Neuronal stem cell (in vitro differentiated cells): ENCODE data around the gene ZCCHC7.

Experiments used
- DNase-seq: peaks from one replicate; pipeline ENCODE4 v3.0.0-alpha.2; 2013; ENCODE audit warnings: low spot score
- H2AFZ ChIP-seq: one replicate; pipeline ENCODE4 v1.6.1; 2013; ENCODE audit warnings: mild to moderate bottlenecking, low read length, inconsistent platforms
- H2AK5ac ChIP-seq: 2 replicates; pipeline ENCODE4 v1.6.1; 2013; ENCODE audit warnings: low read depth, mild to moderate bottlenecking, inconsistent platforms, low read length, moderate library complexity, mixed read lengths
- H2BK120ac ChIP-seq: 2 replicates; pipeline ENCODE4 v1.6.1; 2013; ENCODE audit warnings: low read depth, mild to moderate bottlenecking, inconsistent platforms, low read length, moderate library complexity, mixed read lengths
- H2BK12ac ChIP-seq: one replicate; pipeline ENCODE4 v1.6.1; 2013; ENCODE audit warnings: low read length, inconsistent platforms
- H2BK15ac ChIP-seq: 2 replicates; pipeline ENCODE4 v1.6.1; 2013; ENCODE audit warnings: mild to moderate bottlenecking, low read length, inconsistent platforms, mixed read lengths
- H2BK5ac ChIP-seq: one replicate; pipeline ENCODE4 v1.6.1; 2013; ENCODE audit warnings: inconsistent platforms, mild to moderate bottlenecking, low read length, moderate library complexity
- H3K14ac ChIP-seq: one replicate; pipeline ENCODE4 v1.6.1; 2013; ENCODE audit warnings: low read length, inconsistent platforms
- H3K18ac ChIP-seq: 2 replicates; pipeline ENCODE4 v1.6.1; 2013; ENCODE audit warnings: low read length, inconsistent platforms
- H3K23ac ChIP-seq: 2 replicates; pipeline ENCODE4 v1.6.1; 2013; ENCODE audit warnings: low read depth, mild to moderate bottlenecking, mixed read lengths, low read length, inconsistent platforms; ENCODE audit not compliant: poor library complexity
- H3K27ac ChIP-seq: replicated peaks from 3 replicates; pipeline ENCODE4 v1.5.1; 2013; ENCODE audit warnings: low read length, inconsistent platforms
- H3K27me3 ChIP-seq, 3 experiments: 2 replicates each; pipeline ENCODE4 v1.6.1; 2013; ENCODE audit warnings: low read length in 3 of 3, mild to moderate bottlenecking in 2 of 3, inconsistent platforms in 1 of 3, low read depth in 1 of 3, mixed read lengths in 1 of 3, moderate library complexity in 1 of 3; ENCODE audit not compliant: control insufficient read depth in 3 of 3, insufficient read depth in 3 of 3
- H3K36me3 ChIP-seq, 2 donors: replicated peaks in 1 of 2; 2 replicates each; pipeline ENCODE4 v1.6.1; 2013; ENCODE audit warnings: low read length in 2 of 2; ENCODE audit not compliant: control insufficient read depth in 2 of 2, insufficient read depth in 2 of 2
- H3K4ac ChIP-seq: 2 replicates; pipeline ENCODE4 v1.6.1; 2013; ENCODE audit warnings: inconsistent platforms, mild to moderate bottlenecking, low read length, moderate library complexity
- H3K4me1 ChIP-seq, 2 donors: 1 replicate in 1 of 2; 2 replicates in 1 of 2; pipeline ENCODE4 v1.6.1; 2013; ENCODE audit warnings: low read length in 2 of 2, low read depth in 1 of 2; ENCODE audit not compliant: control insufficient read depth in 2 of 2, insufficient read depth in 1 of 2
- H3K4me2 ChIP-seq: one replicate; pipeline ENCODE4 v1.6.1; 2013; ENCODE audit warnings: mild to moderate bottlenecking, low read length, inconsistent platforms; ENCODE audit not compliant: insufficient read depth, poor library complexity, severe bottlenecking
- H3K4me3 ChIP-seq, 2 donors: 2 replicates each; pipeline ENCODE4 v1.5.1; 2013; ENCODE audit warnings: low read length in 2 of 2, mild to moderate bottlenecking in 2 of 2, inconsistent platforms in 1 of 2, moderate library complexity in 1 of 2
- H3K79me1 ChIP-seq: one replicate; pipeline ENCODE4 v1.6.1; 2013; ENCODE audit warnings: low read depth, mild to moderate bottlenecking, inconsistent platforms, low read length, moderate library complexity
- H3K9ac ChIP-seq: one replicate; pipeline ENCODE4 v1.6.1; 2013; ENCODE audit warnings: mild to moderate bottlenecking, low read depth, low read length, inconsistent platforms; ENCODE audit not compliant: poor library complexity
- H3K9me3 ChIP-seq, 2 donors: replicated peaks in 1 of 2; 2 replicates each; pipeline versions ENCODE3 to v1.6.1; 2013; ENCODE audit warnings: low read length in 2 of 2, mild to moderate bottlenecking in 2 of 2, inconsistent platforms in 1 of 2, low read depth in 1 of 2, mixed read lengths in 1 of 2, moderate library complexity in 1 of 2; ENCODE audit not compliant: control insufficient read depth in 2 of 2, insufficient read depth in 1 of 2
- H4K8ac ChIP-seq: one replicate; pipeline ENCODE4 v1.6.1; 2013; ENCODE audit warnings: low read depth, mild to moderate bottlenecking, inconsistent platforms, low read length, moderate library complexity
- H4K91ac ChIP-seq: one replicate; pipeline ENCODE4 v1.6.1; 2013; ENCODE audit warnings: low read length, low read depth, mild to moderate bottlenecking, inconsistent platforms; ENCODE audit not compliant: poor library complexity
- WGBS, 2 donors: extraction: QIAGEN DNeasy Blood & Tissue Kit; methylation state at CpG; one replicate each; pipeline ENCODE4 v1.1.7; 2013; ENCODE audit warnings: missing lambda C conversion rate in 2 of 2, mixed read lengths in 1 of 2; ENCODE audit not compliant: insufficient read length in 2 of 2, insufficient replicate concordance in 1 of 2; ENCODE audit errors: extremely low coverage in 2 of 2; 5-methylcytosine and 5-hydroxymethylcytosine counted together

The ZCCHC7 gene

DNA sequence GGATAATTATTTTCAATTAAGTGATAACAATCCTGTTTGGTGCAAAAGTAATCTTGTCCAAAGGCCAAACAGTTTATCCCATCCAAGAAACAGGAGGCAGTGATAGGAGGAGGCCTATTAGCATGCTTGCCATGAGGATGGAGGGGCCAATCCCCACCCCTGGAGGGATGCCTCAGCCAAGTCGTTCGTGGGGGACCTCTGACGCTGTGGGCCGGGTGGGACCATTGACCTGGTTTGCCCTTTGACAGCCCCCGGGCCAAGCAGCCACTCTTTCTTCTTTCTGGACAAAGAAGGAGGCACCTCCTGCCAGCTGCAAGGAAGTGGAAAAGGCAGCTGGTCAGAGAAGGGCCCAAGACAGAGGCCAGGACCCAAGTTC lies 262.6 kb downstream of the ZCCHC7 start:
- H2BK120ac ChIP-seq = no peak overlapping the region
- no peak overlapping the region for H3K23ac ChIP-seq
- H2BK5ac ChIP-seq = no peak overlapping the region
- H3K18ac ChIP-seq = no peak overlapping the region
- no peak overlapping the region for H4K8ac ChIP-seq
- WGBS, 2 donors = no CpG with 5 or more reads among the region's 5 CpGs
- H3K27me3 ChIP-seq = no peaks in the 10 kb centered on the region
- peaks cover 2 to 8% of the 10 kb centered on the region in 2 donors for H3K4me1 ChIP-seq
- H3K4me2 ChIP-seq = no peak overlapping the region
- no peak overlapping the region for H2BK15ac ChIP-seq
- no peak overlapping the region for H4K91ac ChIP-seq
- H2BK12ac ChIP-seq = no peak overlapping the region
- H2AK5ac ChIP-seq = no peak overlapping the region
- no peak overlapping the region for H3K14ac ChIP-seq
- H2AFZ ChIP-seq = peak overlapping the region; percentile 72
- no peaks in the 10 kb centered on the region for H3K79me1 ChIP-seq
- no peaks in the 10 kb centered on the region for H3K9me3 ChIP-seq
- H3K36me3 ChIP-seq = no peaks in the 10 kb centered on the region
- DNase-seq = no peak
- H3K4me3 ChIP-seq = no peak overlapping the region
- no peak overlapping the region for H3K4ac ChIP-seq
- no peak overlapping the region for H3K27ac ChIP-seq
- peak overlapping the region; percentile 0 for H3K9ac ChIP-seq

- no peak overlapping the region for H4K91ac ChIP-seq
- no peak overlapping the region for H3K4ac ChIP-seq
- H3K9me3 ChIP-seq = no peaks in the 10 kb centered on the region
- H3K4me3 ChIP-seq = no peak overlapping the region
- no peak overlapping the region for H2BK5ac ChIP-seq
- H2AK5ac ChIP-seq = no peak overlapping the region
- no peak overlapping the region for H3K9ac ChIP-seq
- H2BK15ac ChIP-seq = no peak overlapping the region
- H3K14ac ChIP-seq = no peak overlapping the region
- no peaks in the 10 kb centered on the region for H3K36me3 ChIP-seq
- H2BK120ac ChIP-seq = no peak overlapping the region
- H3K18ac ChIP-seq = no peak overlapping the region
- H2BK12ac ChIP-seq = no peak overlapping the region
- H3K27me3 ChIP-seq = no peaks in the 10 kb centered on the region
- no peak overlapping the region for H3K23ac ChIP-seq
- H3K4me2 ChIP-seq = no peak overlapping the region
- H4K8ac ChIP-seq = no peak overlapping the region
- peaks cover 2 to 8% of the 10 kb centered on the region in 2 donors for H3K4me1 ChIP-seq
- no peaks in the 10 kb centered on the region for H3K79me1 ChIP-seq
- no peak for DNase-seq
- H2AFZ ChIP-seq = peak overlapping the region; percentile 72
- no CpG with 5 or more reads among the region's 6 CpGs for WGBS, 2 donors
- no peak overlapping the region for H3K27ac ChIP-seq
Observed at GRCh38 chr9:37383393-37383792, 263.0 kb downstream of the ZCCHC7 start.

- WGBS, 2 donors = no CpG with 5 or more reads among the region's 12 CpGs
- no peak overlapping the region for H4K91ac ChIP-seq
Observed at GRCh38 chr9:37383876-37384746, 263.7 kb downstream of the ZCCHC7 start.

GRCh38 chr9:37385286-37385685 lies 264.9 kb downstream of the ZCCHC7 start:
- WGBS, 2 donors = no CpG with 5 or more reads among the region's 6 CpGs

More at GRCh38 chr9:37383876-37384746, 263.7 kb downstream of the ZCCHC7 start:
- Histone ChIP-seq H3K4me1 (peaks cover 2 to 8% of the 10 kb centered on the region in 2 donors), H3K9me3 (no peaks in the 10 kb centered on the region), H3K4me2 (no peak overlapping the region), H4K8ac (no peak overlapping the region), H2BK15ac (no peak overlapping the region), H3K4ac (no peak overlapping the region), H2AFZ (no peak overlapping the region), H2BK5ac (no peak overlapping the region), H3K79me1 (no peaks in the 10 kb centered on the region), H3K18ac (no peak overlapping the region), H2BK120ac (no peak overlapping the region), H3K36me3 (no peaks in the 10 kb centered on the region), H3K27ac (no peak overlapping the region), H3K4me3 (no peak overlapping the region), H3K14ac (no peak overlapping the region), H2AK5ac (no peak overlapping the region), H3K9ac (no peak overlapping the region), H2BK12ac (no peak overlapping the region), H3K27me3 (no peaks in the 10 kb centered on the region), H3K23ac (no peak overlapping the region)
- no peak for DNase-seq

More at GRCh38 chr9:37385286-37385685, 264.9 kb downstream of the ZCCHC7 start:
- H3K9ac ChIP-seq = no peak overlapping the region
- H3K4me1 ChIP-seq = peaks cover 2 to 8% of the 10 kb centered on the region in 2 donors
- H2BK120ac ChIP-seq = no peak overlapping the region
- no peaks in the 10 kb centered on the region for H3K79me1 ChIP-seq
- peak overlapping the region in 1 of 2 donors; percentile 2 for H3K4me3 ChIP-seq
- peak overlapping the region; percentile 77 for H3K18ac ChIP-seq
- peak overlapping the region; percentile 78 for H2AK5ac ChIP-seq
- H3K23ac ChIP-seq = peak overlapping the region; percentile 77
- H3K4me2 ChIP-seq = no peak overlapping the region
- no peak overlapping the region for H2AFZ ChIP-seq
- peak overlapping the region; percentile 11 for H3K27ac ChIP-seq
- no peak overlapping the region for H3K4ac ChIP-seq
- no peak overlapping the region for H2BK12ac ChIP-seq
- peak overlapping the region; percentile 92 for H3K14ac ChIP-seq
- H4K8ac ChIP-seq = peak overlapping the region; percentile 98
- no peak overlapping the region for H2BK5ac ChIP-seq
- H4K91ac ChIP-seq = no peak overlapping the region
- no peaks in the 10 kb centered on the region for H3K27me3 ChIP-seq
- DNase-seq = no peak
- peak overlapping the region; percentile 17 for H2BK15ac ChIP-seq
- H3K9me3 ChIP-seq = no peaks in the 10 kb centered on the region
- no peaks in the 10 kb centered on the region for H3K36me3 ChIP-seq
